Activated CD4-positive, alpha-beta T cell treated with anti-CD3 and anti-CD28 coated beads, Interleukin-2, amount 10 ng/mL, durations not matched to agents 7 days and 5 days (primary cell): ENCODE data around the gene PURA. TPM values are rescaled to one million over a fixed set of nuclear protein-coding genes. Genes with fewer than 3 reads are reported as not detected.
A peak's percentile ranks its signal among the peaks of the same experiment; 100 is the strongest.

ENCODE experiments used
- CTCF ChIA-PET: fragments of 350-600 bp; sonication (Branson Sonifier 250); formaldehyde crosslinking; loops from one replicate; lab custom pipeline; 2021; ENCODE audit warnings: antibody characterized with exemption; lab: Charles Lee
- POLR2A ChIA-PET: fragments of 350-600 bp; sonication (Branson Sonifier 250); formaldehyde crosslinking; loops from one replicate; lab custom pipeline; 2021; ENCODE audit warnings: antibody characterized with exemption; lab: Charles Lee
- DNase-seq: peaks from one replicate; pipeline ENCODE4 v3.0.0-alpha.2; 2020
- H3K27ac Mint-ChIP-seq: one replicate; pipeline ENCODE4 v1.8.0; 2021; ENCODE audit warnings: mild to moderate bottlenecking, moderate library complexity, mixed read lengths
- H3K27me3 Mint-ChIP-seq: one replicate; pipeline ENCODE4 v1.8.0; 2021; ENCODE audit warnings: mixed read lengths
- H3K36me3 Mint-ChIP-seq: one replicate; pipeline ENCODE4 v1.8.0; 2021; ENCODE audit warnings: low read depth, mixed read lengths
- H3K4me1 Mint-ChIP-seq: one replicate; pipeline ENCODE4 v1.8.0; 2021; ENCODE audit warnings: mixed read lengths
- H3K4me3 Mint-ChIP-seq: one replicate; pipeline ENCODE4 v1.8.0; 2021; ENCODE audit warnings: mild to moderate bottlenecking, moderate library complexity, mixed read lengths
- H3K9me3 Mint-ChIP-seq: one replicate; pipeline ENCODE4 v1.8.0; 2021; ENCODE audit warnings: mixed read lengths
- total RNA-seq, 2 experiments: library from RNA; stranded (reverse); gene quantifications; one replicate each; pipeline ENCODE4 v1.2.3, GENCODE V29; 2021

Gene PURA
- total RNA-seq, 2 experiments from 2014 or later: 15.5 to 15.7 TPM

DNA sequence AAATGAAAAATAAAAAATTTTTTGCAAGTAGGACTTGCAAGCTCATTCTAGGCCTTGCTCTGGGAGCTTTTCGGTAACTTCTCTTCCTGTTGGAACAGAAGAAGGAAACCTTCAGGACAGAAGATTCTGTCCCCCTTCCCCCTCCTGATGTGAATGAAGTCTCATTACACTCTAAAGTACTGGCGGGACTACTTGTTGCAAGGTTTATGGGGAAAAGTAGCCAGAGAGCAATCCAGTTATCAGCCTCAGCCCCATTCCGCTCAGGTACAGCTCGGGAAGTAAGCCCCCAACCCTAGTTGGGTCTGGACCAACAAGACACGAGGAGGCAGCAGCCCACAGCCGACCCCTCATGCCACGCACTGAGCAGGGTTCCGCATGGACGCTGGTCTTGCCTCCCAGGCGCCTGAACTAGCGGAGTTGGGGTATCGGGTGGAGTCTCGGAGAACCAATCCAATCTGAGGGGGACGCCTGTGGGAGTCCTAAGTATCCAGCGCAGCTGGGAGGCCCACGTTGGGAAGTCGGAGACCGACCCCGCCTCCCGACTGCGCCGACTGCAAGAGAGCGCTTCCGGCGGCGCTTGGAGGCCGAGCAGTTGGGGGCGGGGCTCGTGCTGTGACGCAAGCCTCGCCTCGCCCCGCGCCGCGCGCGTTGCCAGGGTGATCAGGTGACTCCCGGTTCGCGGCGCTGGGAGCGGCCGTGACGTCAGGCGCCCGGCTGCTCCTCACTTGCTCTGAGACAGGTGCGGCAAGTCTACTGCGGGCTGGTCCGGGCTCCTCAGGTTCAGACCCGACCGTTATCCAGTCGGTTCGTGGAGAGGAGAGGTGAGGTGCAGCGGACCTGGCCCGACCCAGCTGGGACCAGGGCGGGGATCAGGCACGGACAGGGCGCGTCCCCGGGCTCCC lies 60.8 kb downstream of the PURA start, which contains the start of gene CYSTM1:
CYSTM1 (plus strand) TSS at position 724 of the 902 bp plus-strand sequence. CDS start 19,278 bp downstream, outside the sequence.
- Mint-ChIP-seq H3K4me3 (peak within 1 kb of the TSS; percentile 90), H3K4me1 (peaks cover 20% of the 10 kb centered on the region), H3K9me3 (no peaks in the 10 kb centered on the region), H3K27me3 (peaks cover 15% of the 10 kb centered on the region), H3K36me3 (peaks cover 3% of the 10 kb centered on the region), H3K27ac (peak within 1 kb of the TSS; percentile 92)
- ChIA-PET CTCF (interaction anchor here (1.0 to 1.7 kb wide), 4 partner anchors 16 to 386 kb away, joined by 3 read pairs; no protein-coding TSS in a partner anchor), POLR2A (interaction anchor here (0.6 kb wide), 1 partner anchor 231 kb away, joined by 3 read pairs; no protein-coding TSS in a partner anchor)
- DNase-seq: peak; percentile 96

Other genes with a start within 250 kb of the PURA start
- gene NRG2, start 70.8 kb upstream of the PURA start, total RNA-seq: not detected
- gene IGIP, start 11.8 kb downstream of the PURA start, total RNA-seq: 1 to 10 TPM; 5.1 to 5.3 TPM
- 10 to 100 TPM in 1 of 2 experiments, 1 to 10 TPM in 1; 8.6 to 10.3 TPM for gene CYSTM1, start 61.1 kb downstream of the PURA start, total RNA-seq
- 10 to 100 TPM; 60.8 to 70.5 TPM for gene PFDN1, start 189.0 kb downstream of the PURA start, total RNA-seq
- gene HBEGF, start 232.5 kb downstream of the PURA start, total RNA-seq: 10 to 100 TPM; 13.7 to 15.4 TPM
- gene SLC4A9, start 246.1 kb downstream of the PURA start, total RNA-seq: under 1 TPM; 0.35 to 0.44 TPM